Superior temporal gyrus (tissue), 1 donor: ENCODE measurements around the gene MLANA.

Experiments used
- DNase-seq: peaks from one replicate; pipeline ENCODE4 v3.0.0-alpha.2; 2016; ENCODE audit errors: extremely low spot score

MLANA gene

DNA sequence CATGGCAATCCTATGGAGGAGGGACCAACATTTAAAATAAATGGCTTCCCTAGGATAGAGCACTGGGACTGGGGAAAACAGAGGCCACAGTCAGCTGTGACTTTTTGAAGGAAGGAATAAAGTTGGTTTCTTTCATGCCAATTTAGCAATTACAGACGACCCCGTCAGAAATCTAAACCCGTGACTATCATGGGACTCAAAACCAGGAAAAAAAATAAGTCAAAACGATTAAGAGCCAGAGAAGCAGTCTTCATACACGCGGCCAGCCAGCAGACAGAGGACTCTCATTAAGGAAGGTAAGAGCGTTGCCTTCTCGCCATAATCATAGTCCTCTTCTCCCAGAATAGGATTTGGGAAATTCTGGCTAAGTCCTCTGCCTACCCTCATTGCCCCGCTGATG, at the start of gene MLANA:
TSS of gene MLANA (plus strand) at position 249 of the 400 bp plus-strand sequence. CDS start 1,586 bp downstream, outside the sequence.
- DNase-seq, result no peak

DNA sequence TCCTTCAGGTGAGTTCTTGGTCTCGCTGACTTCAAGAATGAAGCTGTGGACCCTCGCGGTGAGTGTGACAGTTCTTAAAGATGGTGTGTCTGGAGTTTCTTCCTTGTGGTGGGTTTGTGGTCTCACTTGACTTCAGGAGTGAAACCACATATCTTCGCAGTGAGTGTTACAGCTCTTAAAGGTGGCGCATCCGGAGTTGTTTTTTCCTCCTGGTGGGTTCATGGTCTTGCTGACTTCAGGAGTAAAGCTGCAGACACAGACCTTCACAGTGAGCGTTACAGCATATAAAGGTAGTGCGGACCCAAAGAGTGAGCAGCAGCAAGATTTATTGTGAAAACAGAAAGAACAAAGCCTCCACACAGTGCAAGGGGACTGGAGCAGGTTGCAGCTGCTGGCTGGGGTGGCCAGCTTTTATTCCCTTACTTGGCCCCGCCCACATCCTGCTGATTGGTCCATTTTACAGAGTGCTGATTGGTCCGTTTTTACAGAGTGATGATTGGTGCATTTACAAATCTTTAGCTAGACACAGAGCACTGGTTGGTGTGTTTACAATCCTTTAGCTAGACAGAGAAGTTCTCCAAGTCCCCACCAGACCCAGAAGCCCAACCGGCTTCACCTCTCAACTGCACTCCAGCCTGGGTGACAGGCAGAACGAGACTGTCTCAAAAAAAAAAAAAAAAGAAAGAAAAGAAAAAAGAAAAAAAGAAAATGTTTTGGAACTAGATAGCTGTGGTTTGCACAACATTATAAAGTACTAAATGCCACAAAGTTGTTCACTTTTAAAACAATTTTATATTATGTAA, 48.7 kb upstream of the MLANA start:
- DNase-seq, result no peak

GRCh38 chr9:5842929-5843793, 47.5 kb upstream of the MLANA start:
- DNase-seq, result no peak

DNA sequence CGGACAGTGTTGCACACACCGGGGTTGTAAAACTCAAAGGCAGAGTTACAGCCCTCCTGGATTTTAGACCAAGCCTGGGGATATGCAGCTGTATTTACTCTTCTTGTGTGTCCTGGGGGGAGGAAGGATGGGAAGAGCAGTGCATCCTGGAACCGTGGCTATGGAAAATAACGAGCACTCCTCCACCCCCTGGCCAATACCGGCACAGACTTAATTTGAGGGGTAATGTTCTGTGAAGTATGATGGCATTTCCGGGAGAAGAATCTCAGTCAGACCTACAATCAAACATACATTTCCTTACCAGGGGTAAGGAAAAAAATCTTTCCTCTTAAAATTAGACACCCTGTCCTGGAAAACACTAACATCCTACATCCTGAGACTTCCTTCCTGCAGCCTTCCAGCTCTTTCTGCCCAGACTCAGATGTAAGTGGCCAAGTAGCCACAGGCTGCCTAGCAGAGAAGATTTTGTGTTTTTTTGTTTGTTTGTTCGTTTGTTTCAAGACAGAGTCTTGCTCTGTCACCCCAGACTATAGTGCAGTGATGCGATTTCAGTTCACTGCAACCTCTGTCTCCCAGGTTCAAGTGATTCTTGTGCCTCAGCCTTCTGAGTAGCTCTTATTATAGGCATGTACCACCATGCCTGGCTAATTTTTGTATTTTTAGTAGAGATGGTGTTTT, 46.8 kb upstream of the MLANA start:
- no peak for DNase-seq

DNA sequence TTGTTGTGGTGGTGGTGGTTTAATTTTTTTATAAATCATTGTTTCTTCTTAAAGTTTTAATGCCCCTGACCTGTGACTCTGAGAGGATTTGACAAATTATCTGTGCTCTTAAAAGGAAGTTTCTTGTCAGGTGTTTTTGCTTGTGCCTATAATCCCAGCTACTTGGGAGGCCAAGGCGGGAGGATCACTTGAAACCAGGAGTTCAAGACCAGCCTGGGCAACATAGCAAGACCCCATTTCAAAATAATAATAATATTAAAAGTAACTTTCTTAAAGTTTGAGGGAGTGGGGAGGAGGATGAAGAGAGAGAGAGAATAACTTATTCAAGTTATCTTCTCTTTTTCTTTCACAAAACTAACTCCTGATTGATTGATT, 45.5 kb upstream of the MLANA start:
- no peak for DNase-seq

- no peak for DNase-seq
Measured at GRCh38 chr9:5846096-5846495, 44.6 kb upstream of the MLANA start.

GRCh38 chr9:5846501-5846921, 44.2 kb upstream of the MLANA start:
- DNase-seq, result no peak

DNA sequence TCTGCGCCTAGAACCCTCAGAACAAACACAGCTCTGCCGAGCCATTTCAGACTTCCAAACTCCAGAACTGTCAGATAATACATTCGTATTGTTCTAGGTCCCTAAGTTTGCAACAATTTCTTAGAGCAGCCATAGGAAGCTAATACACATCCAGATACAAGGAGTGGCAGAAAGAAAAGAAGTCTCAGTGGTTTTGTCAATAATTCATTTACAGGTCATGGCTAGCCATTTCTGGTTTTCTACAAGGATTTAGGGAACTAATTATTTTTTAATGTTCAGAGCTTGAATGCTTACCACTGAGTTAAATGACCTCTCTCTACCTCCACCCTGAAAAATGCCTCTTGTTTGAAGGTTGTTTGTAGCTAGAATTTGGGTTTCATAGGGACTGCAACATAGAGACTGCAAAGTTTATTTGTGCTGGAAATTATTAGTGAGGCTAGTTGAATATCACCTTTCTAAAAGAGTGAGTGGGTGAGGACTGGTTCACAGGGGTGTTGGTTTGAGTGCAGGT, 42.3 kb upstream of the MLANA start:
- no peak for DNase-seq

DNA sequence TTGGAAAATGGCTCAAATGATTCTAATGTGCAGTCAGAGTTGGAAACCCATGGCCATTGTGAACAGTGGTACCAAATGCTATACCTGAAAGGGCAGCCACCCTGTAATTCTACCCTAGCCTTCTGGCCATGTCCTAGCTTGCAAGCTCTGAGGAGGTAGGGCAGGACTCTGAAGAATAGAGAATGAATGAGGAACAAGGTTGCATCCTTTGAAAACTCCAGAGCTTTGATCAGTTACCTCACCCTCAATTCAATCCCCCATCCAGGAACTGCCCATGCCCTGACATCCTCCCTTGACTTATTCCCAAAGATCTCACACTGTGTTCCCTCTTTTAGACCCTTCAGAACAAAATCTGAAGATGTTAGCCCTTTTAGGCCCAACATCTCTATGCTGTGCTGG, 40.0 kb upstream of the MLANA start:
- no peak for DNase-seq

GRCh38 chr9:5851445-5851844, 39.2 kb upstream of the MLANA start:
- DNase-seq, result no peak

- DNase-seq, result no peak
Measured at GRCh38 chr9:5852987-5853386, 37.7 kb upstream of the MLANA start.

DNA sequence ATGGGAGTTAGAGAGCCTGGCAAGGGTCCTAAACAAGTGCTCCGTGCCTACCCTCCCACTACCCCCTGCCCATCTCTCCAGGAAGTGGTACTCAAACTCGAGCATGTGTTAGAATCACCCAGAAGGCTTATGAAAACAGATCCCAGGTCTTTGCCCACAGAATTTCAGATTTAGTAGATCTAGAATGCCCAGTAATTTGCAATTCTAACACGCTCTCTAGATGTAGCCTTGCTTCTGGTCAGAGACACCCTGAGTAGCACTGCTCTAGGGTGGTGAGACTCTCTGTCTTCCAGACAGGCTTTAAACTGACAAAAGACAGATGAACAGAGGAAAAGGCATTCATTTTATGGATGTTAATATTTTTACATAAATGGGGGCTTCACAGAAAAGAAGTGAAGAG, 37.1 kb upstream of the MLANA start:
- no peak for DNase-seq

- DNase-seq, result no peak
Measured at GRCh38 chr9:5854063-5854790, 36.5 kb upstream of the MLANA start.

DNA sequence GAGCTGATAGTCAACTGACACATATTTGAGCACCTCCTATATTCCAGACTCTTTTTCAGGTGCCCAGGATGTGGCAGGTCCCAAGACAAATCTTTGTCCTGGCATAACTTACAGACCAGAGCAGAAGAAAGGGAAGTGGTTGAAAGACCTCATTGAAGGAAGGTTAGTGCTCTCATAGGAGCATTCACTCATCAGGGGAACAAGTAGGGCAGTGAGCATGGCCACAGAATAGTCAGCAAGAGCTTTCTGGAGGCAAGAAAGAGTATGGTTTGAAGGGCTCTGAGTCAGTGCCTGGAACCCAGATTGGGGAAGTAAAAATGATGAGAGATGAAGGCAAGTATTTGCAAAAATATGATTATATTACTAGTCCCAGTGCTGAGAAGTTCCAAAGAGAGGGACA, 32.8 kb upstream of the MLANA start:
- DNase-seq, result no peak

DNA sequence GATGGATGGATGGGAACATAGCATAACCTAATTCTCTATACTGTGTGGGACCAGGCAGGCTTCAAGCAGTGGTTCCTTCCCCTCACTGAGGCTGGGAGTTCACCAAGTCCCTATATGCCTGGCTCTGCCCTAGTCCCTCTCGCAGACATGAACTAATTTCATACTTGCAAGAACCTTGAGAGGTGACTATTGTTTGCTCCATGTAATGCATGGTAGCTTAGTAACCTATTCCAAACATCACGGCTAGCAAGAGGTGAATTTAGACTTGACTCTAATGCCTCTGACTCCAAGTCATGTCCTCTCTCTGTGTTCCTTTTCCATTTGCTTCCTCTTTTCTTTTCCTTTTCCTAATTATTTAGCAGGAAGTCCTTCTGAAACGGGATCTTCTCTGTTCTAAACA, 31.9 kb upstream of the MLANA start:
- DNase-seq, result no peak

DNA sequence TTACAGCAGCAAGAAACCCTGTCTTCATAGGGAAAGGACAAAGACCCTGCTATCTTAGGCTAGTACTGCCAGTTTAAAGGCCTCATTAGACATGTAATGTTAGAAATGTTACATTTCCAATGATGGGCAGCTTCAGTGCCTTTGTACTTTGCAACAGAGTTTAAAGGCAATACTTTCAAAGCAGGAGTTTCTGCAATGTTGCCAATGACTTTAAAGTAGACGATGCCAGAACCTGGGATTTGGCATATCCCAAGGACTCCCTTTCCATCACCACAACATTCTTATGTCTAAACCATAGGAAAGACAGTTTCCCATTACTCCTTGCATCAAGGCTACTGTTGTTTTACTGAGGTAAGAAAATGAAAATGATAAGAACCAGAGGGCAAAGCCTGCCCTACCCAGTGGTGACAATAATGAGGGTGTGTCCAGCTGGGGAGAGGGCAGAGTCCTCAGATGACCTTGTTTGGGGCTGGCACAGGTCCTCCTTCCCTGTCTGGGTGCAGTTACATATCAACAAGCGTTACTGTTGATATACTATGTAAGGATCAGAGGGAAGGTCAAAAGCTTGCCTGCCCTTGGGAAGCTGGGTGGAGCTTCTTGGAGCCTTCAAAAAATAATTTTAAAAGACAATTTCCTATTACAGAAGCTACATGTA, 27.5 kb upstream of the MLANA start:
- no peak for DNase-seq

- no peak for DNase-seq
Measured at GRCh38 chr9:5864446-5864845, 26.2 kb upstream of the MLANA start.

GRCh38 chr9:5866272-5866671, 24.4 kb upstream of the MLANA start:
- no peak for DNase-seq

DNA sequence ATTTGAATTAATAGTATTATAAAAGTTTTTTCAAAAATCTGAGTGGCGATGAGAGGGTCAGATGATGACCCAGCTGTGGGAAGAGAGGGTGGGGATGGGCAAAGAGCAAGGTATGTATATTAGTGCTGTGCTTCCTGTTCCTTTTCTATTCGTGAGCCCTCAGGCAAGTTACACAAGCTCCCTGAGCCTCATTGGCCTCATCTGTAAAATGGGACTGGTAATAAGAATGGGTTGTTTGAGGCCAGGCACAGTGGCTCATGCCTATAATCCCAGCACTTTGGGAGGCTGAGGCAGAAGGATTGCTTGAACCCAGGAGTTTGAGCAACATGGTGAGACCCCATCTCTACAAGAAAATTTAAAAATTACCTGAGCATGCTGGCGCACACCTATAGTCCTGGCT, 24.0 kb upstream of the MLANA start:
- no peak for DNase-seq

- DNase-seq, result no peak
Measured at GRCh38 chr9:5868235-5868634, 22.5 kb upstream of the MLANA start.
